GM04504 (cell line): ENCODE measurements around the gene BST2.

Experiments used
- DNase-seq: peaks from one replicate; pipeline ENCODE4 v3.0.0-alpha.2; 2012; ENCODE audit warnings: low read depth

Gene BST2

GRCh38 chr19:17419621-17420474, 14.4 kb upstream of the BST2 start, which contains the start of gene MVB12A:
Gene MVB12A, plus strand, starts transcription at chr19:17420047. Its CDS starts 89 bp downstream, at chr19:17420136.
- peak; percentile 98 for DNase-seq

DNA sequence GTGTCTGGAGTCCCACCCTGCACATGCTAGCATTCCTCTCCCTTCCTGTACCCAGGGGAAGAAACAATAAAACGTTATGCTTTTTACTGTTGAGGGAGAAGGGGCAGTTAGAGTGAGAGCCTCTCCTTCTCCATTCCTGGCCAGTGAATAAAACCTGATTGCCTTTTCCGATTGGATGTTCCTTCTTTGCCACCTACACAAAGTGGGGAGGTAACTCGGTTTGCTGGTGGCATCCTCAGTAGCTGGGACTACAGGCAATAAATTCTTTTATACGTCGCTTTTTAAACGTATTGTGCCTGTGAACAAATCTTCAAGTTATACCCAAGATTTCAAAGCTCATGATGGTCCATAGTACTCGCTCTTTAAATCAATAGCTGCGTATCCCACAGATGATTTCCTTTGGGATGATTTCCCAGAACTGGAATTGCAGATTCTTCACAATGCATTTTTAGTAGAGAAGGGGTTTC, 13.8 kb upstream of the BST2 start:
- no peak for DNase-seq

- no peak for DNase-seq
Observed at GRCh38 chr19:17418710-17419109, 13.3 kb upstream of the BST2 start.

- DNase-seq, result no peak
Observed at GRCh38 chr19:17415121-17415520, 9.7 kb upstream of the BST2 start.

DNA sequence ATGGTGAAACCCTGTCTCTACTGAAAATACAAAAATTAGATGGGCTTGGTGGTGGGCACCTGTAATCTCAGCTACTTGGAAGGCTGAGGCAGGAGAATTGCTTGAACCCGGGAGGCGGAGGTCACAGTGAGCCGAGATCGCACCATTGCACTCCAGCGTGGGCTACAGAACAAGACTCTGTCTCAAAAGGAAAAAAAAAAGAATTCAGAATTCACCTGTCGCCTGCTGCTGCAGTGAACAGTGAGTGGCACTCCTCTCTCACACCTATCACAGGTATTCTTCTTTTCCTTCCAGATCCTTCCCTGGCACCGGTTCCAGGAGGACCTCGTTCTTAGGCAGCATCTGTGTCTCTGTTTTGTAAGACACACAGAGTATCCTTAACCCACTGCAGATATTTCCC, 8.7 kb upstream of the BST2 start:
- no peak for DNase-seq

DNA sequence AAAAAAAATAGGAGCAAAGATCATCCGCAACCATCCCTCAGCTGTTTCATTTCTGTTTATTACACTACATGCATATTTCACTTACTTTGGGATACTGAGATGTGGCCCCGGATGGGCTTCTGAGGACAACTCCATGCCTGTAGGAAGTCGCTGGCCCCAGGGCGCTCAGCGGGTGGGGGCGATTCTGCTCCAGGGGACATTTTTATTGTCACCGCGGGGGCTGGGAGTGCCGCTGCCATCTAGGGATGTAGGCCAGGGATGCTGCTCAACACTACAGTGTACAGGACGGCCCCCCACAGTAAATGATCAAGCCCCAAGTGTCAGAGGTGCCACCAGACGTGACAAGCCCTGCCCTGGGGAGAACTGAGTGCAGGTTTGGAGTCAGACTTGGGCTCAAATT, 6.4 kb upstream of the BST2 start:
- no peak for DNase-seq

- no peak for DNase-seq
Observed at GRCh38 chr19:17409990-17410389, 4.6 kb upstream of the BST2 start.

- DNase-seq, result no peak
Observed at GRCh38 chr19:17406887-17407196, 1.4 kb upstream of the BST2 start.

DNA sequence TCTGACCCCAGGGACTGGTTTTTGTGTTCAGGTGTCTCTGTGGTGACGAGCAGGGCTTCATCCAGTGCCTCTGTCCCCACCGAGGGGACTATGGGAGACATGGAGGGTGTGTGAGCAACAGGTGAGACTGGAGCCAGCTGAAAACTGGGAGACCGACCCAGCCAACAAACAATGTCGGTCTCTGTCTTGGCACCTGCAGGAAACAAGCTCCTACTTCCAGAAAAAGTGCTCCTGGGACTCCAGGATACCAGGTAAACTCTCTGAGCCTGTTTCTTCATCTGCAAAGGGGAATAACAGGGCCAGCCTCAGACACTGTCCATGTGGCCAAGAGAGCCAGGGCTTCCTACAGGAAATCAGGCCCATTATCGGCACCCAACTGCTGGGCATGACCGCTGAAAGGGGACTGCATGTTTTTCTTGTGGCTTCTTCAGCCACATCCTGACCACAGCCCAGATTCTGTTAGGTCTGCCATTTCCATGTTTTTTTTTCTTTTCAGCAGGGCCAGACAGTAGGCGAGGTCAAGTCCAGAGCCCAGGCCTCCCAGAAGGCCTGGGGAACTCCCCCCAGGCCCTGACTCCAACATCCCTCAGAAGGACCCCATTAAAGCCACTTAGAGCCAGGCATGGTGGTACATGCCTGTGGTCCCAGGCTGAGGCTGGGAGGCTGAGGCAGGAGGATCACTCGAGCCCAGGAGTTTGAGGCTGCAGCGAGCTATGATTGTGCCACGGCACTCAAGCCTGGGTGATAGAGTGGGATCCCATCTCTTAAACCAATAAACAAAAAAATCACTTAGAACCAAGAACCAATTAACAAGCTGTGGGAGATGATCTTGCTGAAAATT, 836 bp upstream of the BST2 start:
- DNase-seq, result no peak

GRCh38 chr19:17404621-17405249, 695 bp downstream of the BST2 start:
- DNase-seq, result no peak

DNA sequence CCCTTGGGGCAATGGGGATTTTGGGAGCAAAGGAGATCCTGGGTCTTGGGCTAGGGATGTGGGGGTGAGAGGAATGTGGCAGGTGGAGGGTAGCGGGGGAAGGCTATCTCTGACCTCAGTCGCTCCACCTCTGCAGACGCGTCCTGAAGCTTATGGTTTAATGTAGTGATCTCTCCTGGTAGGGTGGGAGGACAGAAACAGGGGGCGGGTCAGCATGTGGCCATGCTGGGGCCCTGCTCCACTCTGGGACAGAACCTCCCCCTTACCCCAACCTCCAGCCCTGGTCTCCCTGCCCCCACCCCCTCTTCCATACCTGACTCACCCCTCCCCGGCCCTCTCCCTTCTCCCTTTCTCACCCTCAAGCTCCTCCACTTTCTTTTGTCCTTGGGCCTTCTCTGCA, 1.4 kb downstream of the BST2 start:
- no peak for DNase-seq

- DNase-seq, result no peak
Observed at GRCh38 chr19:17402982-17403855, 2.2 kb downstream of the BST2 start.

DNA sequence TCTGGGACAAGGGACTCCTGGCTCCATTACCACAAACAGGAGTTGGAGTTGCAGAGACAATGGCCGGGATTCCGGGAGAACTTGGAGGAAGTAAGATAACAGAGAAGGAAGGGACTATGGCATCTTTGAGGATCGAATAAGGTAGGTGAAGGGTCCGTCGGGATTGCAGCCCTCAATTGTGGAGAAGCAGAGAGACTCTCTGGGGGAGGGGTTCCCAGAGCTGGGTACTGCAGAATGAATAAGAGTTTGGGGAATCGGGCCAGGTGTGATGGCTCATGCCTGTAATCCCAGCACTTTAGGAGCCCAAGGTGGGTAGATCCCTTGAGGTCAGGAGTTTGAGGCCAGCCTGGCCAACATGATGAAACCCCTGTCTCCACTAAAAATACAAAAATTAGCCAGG, 3.8 kb downstream of the BST2 start:
- DNase-seq, result no peak

- no peak for DNase-seq
Observed at GRCh38 chr19:17398902-17399527, 6.4 kb downstream of the BST2 start.

- no peak for DNase-seq
Observed at GRCh38 chr19:17394891-17395415, 10.5 kb downstream of the BST2 start.

DNA sequence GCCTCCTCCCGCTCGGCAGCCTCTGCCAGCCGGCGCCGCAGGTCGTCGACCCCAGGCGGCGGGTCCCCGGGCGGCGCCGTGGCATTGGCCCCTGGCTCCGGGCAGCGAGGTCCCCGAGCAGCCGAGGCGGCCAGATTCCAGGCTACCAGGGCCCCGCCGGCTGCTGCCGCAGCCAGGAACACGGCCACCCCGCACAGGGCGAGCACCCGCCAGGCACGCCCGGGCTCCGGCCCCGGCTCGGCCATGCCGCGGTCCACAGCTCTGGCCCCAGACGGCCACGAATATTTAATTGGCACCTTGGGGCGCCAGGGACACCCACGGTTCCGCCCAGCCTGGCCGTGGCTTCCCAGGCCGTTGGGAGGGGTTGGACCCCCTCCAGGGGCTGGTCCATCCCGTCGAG, 11.5 kb downstream of the BST2 start, which contains the start of gene CCDC194:
Gene CCDC194 (minus strand): TSS at position 283 of the 400 bp plus-strand sequence. CDS start 38 bp downstream, at position 245.
- DNase-seq, result no peak

DNA sequence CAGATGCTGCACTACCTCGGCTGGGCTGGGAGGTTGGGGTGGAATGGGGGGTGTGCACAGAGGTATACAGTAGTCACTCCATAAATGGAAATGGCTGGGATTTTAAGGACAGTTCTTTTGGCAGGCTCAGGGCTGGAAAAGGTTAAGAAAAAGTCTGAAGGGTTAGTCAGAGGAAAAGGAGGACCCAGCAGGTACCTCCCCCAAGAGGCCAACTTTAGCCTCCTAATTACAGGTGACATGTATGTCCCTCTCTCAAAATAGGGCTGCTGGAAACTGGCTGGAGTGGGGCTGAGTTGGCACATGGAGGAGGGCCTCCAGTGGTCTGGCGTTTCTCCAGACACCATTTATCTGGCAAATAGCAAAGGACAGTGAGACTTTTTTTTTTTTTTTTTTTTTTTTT, 12.4 kb downstream of the BST2 start:
- no peak for DNase-seq

GRCh38 chr19:17391371-17392151, 13.9 kb downstream of the BST2 start:
- DNase-seq, result no peak

DNA sequence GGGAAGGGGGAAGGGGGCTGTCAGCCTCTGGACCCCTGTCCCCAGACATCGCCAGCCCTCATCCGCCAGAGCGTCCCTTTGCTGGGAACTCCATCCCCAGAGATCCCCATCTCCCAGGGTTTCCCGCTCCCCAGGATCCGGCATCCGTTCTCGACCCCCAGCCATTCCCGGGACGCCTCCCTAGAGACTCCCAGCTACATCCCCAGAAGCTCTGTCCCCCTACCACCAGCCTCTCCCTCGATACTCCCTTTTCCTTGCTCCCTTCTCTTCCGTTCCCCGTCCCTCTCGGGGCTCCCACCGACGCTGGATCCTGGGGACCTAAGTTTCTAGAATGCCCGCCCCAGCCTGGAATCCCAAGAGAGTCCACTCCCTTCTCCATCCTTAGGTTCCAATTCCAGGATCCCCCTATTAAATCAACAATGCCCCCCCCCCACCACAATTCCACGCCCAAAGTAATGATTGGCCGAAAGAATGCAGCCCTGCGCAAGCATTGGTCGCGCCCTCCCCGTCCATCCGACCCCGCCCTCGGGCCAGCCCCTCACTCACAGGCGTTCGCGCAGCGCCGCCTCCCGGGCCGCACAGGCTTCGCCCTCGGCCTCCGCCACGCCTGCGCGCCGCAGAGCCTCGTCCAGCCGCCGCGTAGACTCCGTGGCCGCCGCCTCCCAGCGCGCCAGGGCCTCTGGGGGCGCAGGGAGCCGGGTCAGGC, 14.6 kb downstream of the BST2 start:
- peak; percentile 72 for DNase-seq
